HepG2 (cell line): ENCODE data around the gene CHSY3.

Experiments used
- PHF8 ChIP-seq: sonication (generic); formaldehyde crosslinking; IDR thresholded peaks from 2 replicates; pipeline ENCODE4 v1.5.0; 2020; ENCODE audit warnings: missing genetic modification reagents
- TARDBP ChIP-seq: sonication (generic); formaldehyde crosslinking; IDR thresholded peaks from 2 replicates; pipeline ENCODE4 v1.8.0; 2022; ENCODE audit warnings: mild to moderate bottlenecking, missing genetic modification reagents
- TBX3 ChIP-seq: fragments of 450-650 bp; IDR thresholded peaks from 2 replicates; pipeline ENCODE4 v1.6.1; 2017; ENCODE audit warnings: antibody characterized with exemption, mild to moderate bottlenecking, inconsistent platforms, borderline replicate concordance
- TCF12 ChIP-seq, 2 experiments: fragments of 450-650 bp in 1 of 2; sonication (generic) in 1 of 2; formaldehyde crosslinking in 1 of 2; IDR thresholded peaks; 2 replicates each; pipeline versions ENCODE4 v1.6.1 to v1.8.0; 2017 to 2022; ENCODE audit warnings: antibody characterized with exemption in 1 of 2, mild to moderate bottlenecking in 1 of 2, missing genetic modification reagents in 1 of 2, moderate library complexity in 1 of 2
- ZBTB26 ChIP-seq: IDR thresholded peaks from 2 replicates; pipeline ENCODE4 v1.6.1; 2016; ENCODE audit warnings: missing compliant biosample characterization, missing genetic modification reagents, borderline replicate concordance
- ZNF24 ChIP-seq: fragments of 450-650 bp; IDR thresholded peaks from 2 replicates; pipeline ENCODE4 v1.6.1; 2017; ENCODE audit warnings: antibody characterized with exemption, mild to moderate bottlenecking

GRCh38 chr5:130078661-130079060 lies 174.4 kb downstream of the CHSY3 start:
- TF ChIP-seq ZBTB26 (CRISPR knock-in tag), result no peak
- no peak for TF ChIP-seq TARDBP (CRISPR knock-in tag)
- no peak for TF ChIP-seq ZNF24
- no peak for TF ChIP-seq TBX3
- TF ChIP-seq PHF8 (CRISPR knock-in tag), result no peak
- no peak for TF ChIP-seq TCF12 (IDR thresholded peaks at IDR 0.05)
- TF ChIP-seq TCF12 (CRISPR knock-in tag; IDR thresholded peaks at IDR 0.05), result no peak
